Stimulated activated CD4-positive, alpha-beta T cell treated with anti-CD3 and anti-CD28 coated beads, Interleukin-15, amount 100 ng/mL, for 48 hours (primary cell): ENCODE measurements around the gene ADGRL2.

Source experiments
- DNase-seq, 2 donors: peaks; one replicate each; pipeline ENCODE4 v3.0.0-alpha.2; 2020; ENCODE audit warnings: low read depth in 2 of 2

The ADGRL2 gene

DNA sequence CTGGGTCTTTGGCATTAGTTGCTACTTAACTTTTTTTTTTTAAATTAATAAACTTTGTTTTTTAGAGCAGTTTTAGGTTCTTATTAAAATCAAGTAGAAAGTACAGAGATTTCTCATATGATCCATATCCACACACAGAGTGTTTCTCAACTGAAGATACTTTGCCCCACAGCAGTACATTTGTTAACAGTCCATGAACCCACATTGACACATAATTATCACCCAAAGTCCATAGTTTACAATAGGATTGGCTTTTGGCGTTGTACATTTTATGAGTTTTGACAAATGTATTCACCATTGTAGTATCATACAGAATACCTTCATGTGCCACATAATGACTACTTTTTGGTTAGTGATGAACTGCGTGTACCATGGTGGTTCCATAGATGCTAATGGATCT, 106.8 kb downstream of the ADGRL2 start:
- DNase-seq = no peak

DNA sequence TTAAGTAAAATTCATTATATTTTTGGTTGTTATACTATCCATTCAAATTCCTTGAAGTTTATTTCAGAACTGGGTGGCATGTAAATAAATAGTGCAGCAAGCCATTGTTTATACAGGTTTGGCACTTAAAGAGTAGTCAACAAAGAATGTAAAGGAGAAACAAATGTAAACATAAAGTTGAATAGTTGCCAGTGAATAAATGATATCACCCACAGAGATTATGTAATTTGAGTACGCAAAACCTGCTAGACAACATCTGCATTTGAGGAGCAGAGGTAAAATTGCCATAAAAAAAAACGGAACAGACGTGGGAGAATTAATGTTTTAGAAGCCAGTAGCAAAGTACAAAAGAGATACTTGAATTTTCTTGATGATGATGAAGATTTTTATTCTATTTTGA, 111.6 kb downstream of the ADGRL2 start:
- no peak for DNase-seq

DNA sequence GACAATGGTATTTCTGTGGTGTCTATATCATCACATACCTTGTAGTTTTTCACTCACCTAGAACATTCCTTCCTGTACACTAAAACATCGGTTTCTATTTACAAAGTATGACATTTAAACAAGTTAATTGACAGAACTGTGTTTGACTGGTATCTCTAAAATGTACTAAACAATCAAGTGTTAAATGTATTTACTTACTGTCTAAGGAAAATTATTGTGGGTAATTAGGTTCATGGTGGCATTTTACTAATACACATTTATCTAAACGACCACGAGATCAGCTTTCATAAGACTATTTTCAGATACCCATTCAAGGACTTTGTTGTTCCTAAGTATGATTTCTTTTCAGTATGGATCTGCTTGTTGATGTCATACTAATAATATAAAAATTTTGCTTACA, 115.2 kb downstream of the ADGRL2 start:
- DNase-seq = no peak

DNA sequence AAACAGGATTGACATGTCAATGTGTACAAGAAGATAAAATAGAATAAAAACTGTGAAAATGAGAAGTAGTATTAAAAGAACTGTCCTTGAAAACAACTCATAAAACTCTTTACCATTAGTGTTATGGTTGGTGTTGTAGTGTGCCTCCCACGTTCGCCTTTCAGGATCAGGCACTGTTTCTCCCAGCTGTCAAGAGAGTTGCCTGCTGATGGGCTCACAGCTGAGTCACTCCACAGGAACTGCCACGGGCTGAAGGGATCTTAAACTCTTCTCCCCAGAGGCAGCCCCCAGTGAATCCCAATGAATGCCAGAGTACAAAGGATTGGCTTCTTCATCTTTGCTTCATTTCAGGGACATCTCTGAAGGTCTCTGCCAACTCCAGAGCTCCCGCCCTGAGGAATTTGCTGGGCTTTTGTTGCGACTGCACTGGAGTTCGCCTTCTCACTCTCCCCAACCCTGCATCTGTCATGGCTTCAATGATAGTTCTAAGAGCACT, 119.6 kb downstream of the ADGRL2 start:
- no peak for DNase-seq

DNA sequence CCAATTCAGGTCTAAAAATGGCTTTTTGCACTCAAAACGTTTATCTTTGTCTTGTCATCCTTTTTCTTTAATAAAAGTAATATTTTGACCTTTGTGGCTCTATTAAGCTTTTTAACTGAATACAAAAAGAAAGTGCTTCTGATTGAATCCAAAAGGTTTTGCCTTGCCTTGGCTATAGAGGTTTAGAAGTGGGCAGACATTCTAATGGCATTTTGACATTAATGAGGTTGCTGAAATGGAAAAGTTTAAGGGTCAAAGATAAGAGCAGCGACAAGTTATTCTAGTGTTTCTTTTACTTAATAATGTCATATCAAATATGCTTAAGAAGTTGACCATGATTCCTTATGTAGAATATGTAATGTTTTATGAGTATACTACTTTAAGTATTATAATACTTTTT, 120.2 kb downstream of the ADGRL2 start:
- no peak for DNase-seq

DNA sequence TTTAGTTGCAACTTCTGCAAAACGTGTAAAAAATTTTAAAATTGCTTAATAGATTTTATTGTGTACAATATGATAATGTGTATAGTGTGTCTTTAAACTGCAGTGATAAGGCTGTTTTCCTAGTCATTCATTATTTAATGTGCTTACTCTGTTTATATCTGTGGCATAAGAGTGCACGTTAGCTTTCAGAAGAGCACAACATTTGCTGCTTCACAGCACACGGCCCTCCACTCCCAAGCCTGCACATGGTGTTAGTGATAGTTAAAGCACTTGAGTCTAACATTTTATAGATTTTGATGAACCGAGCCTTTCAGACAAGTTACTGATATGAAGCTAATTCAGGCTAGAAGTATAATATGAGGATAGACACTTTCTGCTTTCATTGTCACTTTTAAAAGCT, 120.6 kb downstream of the ADGRL2 start:
- DNase-seq = no peak

DNA sequence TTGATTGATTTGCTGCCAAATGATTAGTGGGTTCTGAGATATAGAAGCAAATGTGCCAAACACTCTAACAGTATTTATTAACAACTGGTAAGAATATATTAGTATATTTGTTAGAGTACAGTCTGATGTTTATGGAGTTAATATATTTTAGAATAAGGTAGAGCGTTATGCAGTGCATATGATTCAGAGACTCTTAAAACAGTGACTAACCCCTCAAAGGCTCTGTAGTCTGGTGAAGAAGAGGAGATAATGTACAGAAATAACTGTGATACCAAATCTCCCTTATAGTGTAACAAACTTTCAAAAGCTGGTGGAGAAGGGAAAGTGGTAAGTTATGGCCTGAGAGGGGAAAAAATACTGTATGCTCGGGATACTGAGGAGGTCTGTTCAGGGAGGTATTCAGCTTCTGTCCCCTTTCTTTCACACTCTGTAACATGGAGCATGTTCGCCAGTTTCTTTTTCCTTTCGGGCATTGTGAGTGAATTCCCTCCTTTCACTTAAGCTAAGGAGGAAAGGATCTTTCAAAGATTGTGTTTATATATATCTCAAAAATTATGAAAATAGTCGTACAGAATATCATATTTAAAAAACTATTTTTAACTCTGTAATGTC, 121.2 kb downstream of the ADGRL2 start:
- DNase-seq = no peak

DNA sequence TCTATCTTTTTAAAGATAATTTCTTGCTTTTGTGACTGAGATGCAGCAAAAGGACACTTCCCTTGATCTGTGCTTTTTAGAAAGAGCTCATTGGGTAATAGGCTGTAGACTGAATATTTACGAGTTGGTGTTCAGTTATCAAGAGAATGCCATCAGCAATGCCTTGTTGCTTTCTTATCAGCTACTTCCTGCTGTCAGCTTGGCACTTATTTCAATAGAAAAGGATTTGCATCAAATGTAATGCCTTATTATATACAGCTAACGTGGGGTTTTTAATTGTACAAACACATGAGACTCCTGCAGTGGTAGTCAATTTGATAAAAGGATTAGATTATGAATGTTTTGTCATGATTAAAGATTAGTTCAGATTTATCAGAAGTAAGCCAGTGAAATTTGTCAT, 122.2 kb downstream of the ADGRL2 start:
- DNase-seq = no peak

DNA sequence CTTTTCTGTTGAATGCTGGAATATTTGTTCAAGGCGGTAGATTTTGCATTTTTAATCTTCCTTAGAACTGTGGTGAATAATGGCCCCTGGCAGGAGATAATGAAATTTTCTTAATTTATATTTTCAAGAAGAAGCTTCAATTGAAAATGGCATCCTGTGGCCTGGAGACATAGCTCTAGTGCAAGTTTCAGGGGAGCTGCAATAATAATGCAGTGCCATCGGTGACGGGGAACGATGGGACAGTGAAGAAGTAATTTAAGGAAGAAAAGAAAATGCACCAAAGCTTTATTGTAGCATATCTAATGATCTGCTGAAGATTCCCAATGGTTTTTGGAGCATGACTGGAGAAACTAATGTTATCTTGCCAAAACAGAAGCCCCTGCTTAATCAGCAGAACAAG, 128.4 kb downstream of the ADGRL2 start:
- DNase-seq = no peak

DNA sequence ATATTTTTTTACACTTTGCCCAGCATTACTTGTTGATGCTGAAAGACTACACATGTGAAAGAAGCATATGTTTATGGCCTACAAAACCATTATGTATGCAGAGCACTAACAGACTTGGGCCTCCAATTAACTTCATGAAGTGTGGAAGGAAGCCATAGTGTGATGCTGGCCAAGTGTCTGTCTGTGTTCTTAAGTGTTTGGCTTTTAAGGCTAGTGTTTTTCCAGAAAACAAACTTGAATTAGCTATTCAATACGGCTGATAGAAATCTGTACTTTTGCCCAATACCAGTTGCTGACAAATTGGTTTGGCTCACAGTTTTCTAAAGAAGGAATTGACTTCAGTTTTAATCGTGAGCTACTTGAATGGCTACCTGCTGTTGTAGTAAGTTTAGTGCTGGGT, 136.1 kb downstream of the ADGRL2 start:
- DNase-seq = no peak

DNA sequence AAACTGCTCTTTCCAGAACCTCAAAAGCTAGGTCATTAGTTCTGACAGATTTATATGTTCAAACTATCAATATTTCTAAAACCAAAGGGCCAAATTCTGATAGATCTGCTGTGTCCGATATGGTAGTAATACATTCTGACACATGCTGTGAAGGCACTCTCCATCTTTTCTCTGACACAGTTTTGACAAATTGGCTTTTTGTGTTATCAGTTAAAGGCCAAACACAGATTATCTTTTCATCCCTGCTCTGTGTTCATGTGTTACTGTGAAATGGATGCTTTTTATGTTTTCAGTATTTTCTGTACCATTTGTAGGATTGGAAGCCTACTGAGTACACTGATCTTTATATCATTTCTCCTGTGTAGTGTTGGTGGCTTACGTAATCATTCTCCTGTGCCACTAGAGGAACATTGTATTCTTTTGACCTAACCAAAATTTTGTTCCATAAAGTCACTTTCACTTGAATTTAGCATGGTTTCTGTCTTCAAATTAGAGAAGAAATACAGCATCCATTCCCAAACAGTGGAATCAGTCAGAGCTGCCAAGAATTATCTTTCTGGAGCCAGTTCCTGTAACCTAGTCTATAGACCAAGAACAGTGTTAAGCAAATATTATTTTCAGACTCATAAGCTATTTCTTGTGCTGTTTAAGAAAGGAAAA, 137.2 kb downstream of the ADGRL2 start:
- no peak for DNase-seq

DNA sequence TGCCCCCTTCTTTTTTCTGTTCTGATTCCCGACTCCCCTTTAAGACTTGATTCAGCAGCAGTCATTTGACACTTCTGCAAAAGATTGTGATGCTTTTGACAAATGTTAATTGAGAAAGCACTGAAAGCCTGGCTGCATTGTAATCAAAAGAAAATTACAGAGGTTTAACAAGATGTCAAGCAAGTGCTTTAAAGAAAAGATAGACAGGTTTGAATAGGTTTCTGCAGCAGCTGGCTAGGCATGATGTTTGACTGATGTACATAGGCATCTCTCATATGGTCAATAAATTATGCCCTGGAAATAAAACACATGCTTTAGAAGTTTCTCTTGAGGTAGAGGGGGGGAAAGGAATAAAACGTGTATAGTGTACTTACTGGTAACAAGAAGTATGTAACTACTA, 147.8 kb downstream of the ADGRL2 start:
- DNase-seq = no peak

DNA sequence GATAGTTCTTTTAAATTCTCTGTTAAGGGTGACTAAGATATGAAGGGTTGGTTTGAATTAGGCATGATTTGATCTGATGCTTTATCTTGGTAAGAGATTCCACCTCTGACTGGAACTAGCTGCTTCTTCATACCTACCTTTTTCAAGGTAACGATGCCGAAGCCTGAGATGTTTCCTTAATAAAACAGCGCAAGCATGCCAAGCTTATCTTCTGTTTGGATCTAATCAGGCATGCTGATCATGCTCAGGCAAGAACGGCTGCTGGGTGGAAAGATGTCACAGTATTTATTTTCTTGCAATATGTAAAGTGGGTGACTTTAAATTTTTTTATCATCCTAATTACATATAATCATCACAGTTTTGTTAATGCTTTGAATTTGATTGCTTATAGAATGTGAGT, 148.7 kb downstream of the ADGRL2 start:
- DNase-seq = no peak

DNA sequence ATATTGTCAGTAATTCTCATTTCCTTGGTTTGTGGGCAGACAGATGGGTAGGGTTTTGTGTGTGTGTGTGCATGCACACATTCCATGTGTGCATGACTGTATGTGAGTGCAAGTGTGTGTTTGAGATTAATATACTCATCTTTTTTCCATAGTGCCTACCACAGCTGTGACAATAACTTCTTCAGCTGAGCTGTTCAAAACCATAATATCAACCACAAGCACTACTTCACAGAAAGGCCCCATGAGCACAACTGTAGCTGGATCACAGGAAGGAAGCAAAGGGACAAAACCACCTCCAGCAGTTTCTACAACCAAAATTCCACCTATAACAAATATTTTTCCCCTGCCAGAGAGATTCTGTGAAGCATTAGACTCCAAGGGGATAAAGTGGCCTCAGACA, 149.3 kb downstream of the ADGRL2 start:
- DNase-seq = no peak

DNA sequence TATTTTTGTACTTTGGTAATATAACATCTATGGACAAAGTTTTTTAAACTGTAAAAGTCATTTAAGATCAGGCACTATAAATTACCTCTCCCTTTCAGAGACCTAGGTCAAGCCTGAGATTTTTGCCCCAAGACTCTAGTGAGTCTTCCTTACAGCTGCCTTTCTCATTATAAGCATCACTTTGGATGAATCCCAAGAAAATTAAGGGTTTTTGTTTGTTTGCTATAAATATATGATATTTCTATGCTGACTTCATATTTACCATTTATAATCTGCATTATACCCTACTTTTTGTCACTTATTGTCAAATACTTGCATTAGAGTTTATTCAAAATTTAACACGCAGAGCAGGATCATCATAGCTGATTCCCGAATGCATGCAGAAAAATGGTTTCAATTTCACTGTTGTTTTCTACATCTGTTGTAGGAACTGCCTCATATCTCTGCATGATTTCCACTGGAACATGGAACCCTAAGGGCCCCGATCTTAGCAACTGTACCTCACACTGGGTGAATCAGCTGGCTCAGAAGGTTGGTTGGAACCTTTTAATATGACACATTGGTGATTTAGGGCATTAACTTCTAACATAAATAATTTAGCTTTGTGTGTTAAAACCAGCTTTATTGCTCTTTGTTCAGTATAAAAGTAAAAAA, 150.0 kb downstream of the ADGRL2 start:
- no peak for DNase-seq

DNA sequence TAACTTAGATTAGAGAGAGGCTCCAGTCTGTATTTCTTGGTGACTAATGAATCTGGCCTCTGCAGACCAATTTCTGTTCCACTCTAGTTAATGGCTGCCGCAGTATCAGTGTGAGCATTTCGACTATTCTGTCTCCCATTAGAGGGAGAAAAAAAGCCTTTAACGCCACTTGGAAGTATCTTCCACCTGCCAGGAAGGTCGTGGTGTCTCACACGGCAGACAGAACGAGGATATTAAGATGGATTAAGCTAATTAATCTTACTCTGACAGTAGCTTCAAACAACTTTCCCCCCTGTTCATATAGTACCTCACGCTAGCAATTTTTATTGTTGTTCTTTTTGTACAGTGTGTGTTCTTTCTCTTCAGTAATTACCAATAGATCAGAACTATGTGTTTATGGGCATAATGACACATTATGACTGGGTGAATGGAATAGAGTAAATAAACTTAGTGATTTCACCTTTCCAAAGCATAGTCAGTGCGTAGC, 153.8 kb downstream of the ADGRL2 start:
- DNase-seq = no peak

DNA sequence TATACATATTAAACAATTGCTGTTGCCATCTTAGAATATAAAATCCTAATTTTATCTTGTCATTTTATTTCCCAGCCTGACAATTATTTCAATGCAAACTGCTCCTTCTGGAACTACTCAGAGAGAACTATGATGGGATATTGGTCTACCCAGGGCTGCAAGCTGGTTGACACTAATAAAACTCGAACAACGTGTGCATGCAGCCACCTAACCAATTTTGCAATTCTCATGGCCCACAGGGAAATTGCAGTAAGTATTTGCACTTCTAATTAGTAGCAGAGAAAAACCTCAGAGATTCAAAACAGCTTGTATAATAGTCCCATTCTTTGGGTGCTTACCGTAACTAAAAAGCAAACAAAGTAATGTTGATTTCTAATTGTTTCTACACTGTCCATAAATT, 167.2 kb downstream of the ADGRL2 start:
- no peak for DNase-seq

DNA sequence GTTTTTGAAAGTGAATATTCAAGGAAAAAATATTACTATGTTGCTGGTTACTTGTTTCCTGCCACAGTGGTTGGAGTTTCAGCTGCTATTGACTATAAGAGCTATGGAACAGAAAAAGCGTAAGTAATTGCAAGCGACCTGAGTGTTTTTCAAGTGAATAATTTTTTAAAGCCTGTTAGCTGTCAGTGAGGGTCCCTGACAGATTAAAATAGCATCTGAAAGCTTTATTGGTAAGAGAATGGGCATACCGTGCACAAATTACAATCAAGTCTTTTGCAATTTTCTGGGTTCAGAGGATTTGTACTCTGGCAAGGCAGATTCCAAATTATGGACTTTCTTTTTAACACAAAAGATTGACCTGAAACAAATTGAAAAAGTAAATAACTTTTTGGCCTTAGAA, 169.7 kb downstream of the ADGRL2 start:
- DNase-seq = no peak

DNA sequence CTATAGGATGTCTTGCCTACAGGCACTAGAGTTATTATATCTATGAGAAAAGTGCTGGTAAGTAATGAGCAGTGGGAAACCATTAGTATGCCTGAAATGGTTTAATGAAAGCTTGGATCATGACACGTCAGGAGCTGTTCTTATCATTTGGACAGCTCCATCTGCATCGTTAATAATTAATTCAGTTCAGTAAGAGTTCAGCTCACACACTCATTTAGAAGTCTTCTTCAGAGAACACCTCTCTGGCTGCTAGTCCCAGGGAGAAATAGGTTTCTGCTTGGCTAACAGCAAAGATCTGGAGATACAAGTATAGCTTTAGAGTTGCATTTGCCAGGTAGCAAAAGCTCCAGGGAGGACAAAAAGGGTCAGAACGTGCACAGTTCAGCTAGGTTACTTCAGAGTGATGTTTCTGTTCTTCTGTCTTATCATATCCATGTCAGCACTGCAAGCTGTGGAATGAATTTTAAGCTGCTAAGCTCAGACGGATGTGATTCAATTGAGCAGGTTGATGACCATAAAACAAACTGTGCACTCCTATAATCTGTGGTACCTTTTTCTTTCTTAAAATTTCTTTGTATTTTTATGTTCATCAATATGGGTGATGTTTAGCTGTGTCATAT, 173.6 kb downstream of the ADGRL2 start:
- no peak for DNase-seq

DNA sequence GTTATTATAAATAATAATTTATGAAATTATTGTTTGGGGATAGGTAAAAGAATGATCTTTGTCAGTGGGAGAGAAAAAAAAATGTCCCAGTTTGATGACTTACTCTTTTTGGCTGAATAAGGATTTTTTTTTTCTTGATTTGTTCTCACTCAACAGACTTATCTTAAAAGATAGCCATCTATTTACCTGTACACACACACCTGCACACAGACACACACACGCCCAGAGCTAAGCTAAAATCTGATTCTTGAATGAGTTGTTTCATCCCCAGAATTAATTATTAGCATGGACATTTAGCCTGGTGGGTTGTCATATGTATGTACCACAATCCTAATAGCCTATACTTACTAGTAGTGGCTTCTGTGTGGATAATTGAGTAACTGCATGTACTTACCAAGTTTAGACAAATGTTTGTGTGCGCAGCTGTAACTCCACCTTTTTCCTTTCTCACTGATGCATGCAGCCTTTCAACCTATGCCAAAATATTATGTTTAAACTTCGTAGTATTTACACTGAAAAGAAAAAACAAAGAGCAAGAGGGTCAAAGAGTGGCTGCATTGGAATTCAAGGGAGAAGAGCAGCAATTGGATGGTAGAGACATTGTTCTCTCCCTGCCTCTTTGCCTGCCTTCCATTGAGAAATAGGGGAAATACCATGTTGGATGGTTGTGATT, 174.3 kb downstream of the ADGRL2 start:
- DNase-seq = no peak

DNA sequence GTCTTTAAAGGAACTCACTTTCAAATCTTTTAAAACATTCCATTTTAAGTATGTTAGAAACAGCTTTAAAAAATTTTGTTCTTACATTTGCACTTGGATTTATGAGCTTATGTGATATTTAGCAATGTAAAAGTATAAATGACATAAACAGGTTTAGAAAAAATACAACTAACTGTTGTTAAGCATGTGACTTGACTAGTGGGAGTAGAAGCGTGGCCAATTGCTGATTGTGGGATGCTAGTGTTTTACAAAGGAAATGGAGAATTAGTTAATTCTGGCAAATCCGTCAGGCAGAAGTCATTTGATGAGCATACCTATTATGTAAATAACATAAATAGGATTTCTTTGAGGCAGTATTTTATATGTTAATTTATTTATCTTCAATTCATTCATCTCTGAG, 175.8 kb downstream of the ADGRL2 start:
- DNase-seq = no peak

DNA sequence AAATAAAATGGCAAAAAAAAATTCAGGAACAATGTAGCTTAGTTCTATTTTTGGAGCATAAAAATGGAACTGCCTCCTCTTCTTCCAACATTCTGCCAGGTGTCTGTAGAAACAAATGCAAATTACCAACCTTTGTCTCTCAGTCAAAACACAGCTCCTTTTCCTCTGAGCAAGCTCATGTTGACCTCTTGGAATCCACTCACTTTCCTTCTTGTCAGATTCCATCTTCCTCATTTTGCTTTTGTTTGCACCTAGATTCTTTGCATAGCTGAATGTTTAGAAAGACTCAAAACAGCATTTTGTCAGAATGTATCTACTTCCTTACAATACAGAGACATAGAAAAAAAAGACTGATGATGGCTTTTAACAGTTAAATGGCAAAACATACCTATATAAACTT, 178.2 kb downstream of the ADGRL2 start:
- no peak for DNase-seq
